K562 (cell line): ENCODE results near the gene FANCF. TPM values are rescaled to one million over a fixed set of nuclear protein-coding genes. Genes with fewer than 3 reads are reported as not detected.
A peak's percentile ranks its signal among the peaks of the same experiment; 100 is the strongest.

Experiments used
- ATAC-seq: fragments of 200-7000 bp; cut with Tn5 transposase; 3 replicates; pipeline ENCODE4 v1.9.1; 2020; ENCODE audit warnings: moderate library complexity
- BruUV-seq: library from RNA; stranded (reverse); fragments of 400-500 nt; replicated peaks from 2 replicates; lab custom pipeline; 2021; lab: Mats Ljungman, UMichigan
- CTCF ChIA-PET: fragments of 300-600 bp; formaldehyde crosslinking; extraction: SDS; loops from one replicate; lab custom pipeline; 2021; ENCODE audit warnings: low intra/inter-chr PET ratio; lab: Yijun Ruan, JAX
- POLR2A ChIA-PET: fragments of 300-600, 350-650 bp; sonication (Branson Sonifier 250); formaldehyde crosslinking; extraction: SDS; loops from one replicate; lab custom pipeline; 2021; ENCODE audit warnings: antibody characterized with exemption, inconsistent platforms; lab: Yijun Ruan, JAX
- DNase-seq, 4 experiments: peaks; one replicate each; pipeline versions ENCODE4 v3.0.0 to v3.0.0-alpha.2; 2011 to 2018; ENCODE audit warnings: low spot score in 3 of 4, mixed read lengths in 3 of 4; ENCODE audit errors: extremely low read depth in 1 of 4
- FAIRE-seq: peaks from 2 replicates; lab custom pipeline; 2011; peaks lifted over from hg19 to GRCh38; lab: Jason Lieb, UNC
- H2AFZ ChIP-seq: 2 replicates; pipeline ENCODE4 v1.6.0; 2011; ENCODE audit warnings: low read depth, low read length, control low read depth, inconsistent platforms
- H3K27ac ChIP-seq: fragments of 200-600 bp; 3 replicates; pipeline ENCODE4 v1.8.0; 2011; ENCODE audit warnings: low read depth, mild to moderate bottlenecking, control low read depth, inconsistent platforms, low read length, moderate library complexity, mixed read lengths; ENCODE audit errors: extremely low read depth
- H3K27me3 ChIP-seq, 2 experiments: fragments of 300-600 bp in 1 of 2; 2 replicates in 1 of 2; 3 replicates in 1 of 2; pipeline versions ENCODE4 v1.6.0 to v1.8.0; 2011; ENCODE audit warnings: inconsistent platforms in 2 of 2, low read length in 2 of 2, mild to moderate bottlenecking in 1 of 2, mixed read lengths in 1 of 2, moderate library complexity in 1 of 2; ENCODE audit not compliant: control insufficient read depth in 2 of 2, insufficient read depth in 2 of 2
- H3K36me3 ChIP-seq: fragments of 300-600 bp; 3 replicates; pipeline ENCODE4 v1.8.0; 2011; ENCODE audit warnings: mild to moderate bottlenecking, low read length, inconsistent platforms; ENCODE audit not compliant: control insufficient read depth, insufficient read depth
- H3K4me1 ChIP-seq, 2 experiments: fragments of 200-600 bp in 1 of 2; replicated peaks in 1 of 2; 2 replicates in 1 of 2; 3 replicates in 1 of 2; pipeline versions ENCODE4 v1.5.1 to v1.8.0; 2011; ENCODE audit warnings: inconsistent platforms in 2 of 2, low read length in 2 of 2, mild to moderate bottlenecking in 1 of 2, mixed read lengths in 1 of 2, moderate library complexity in 1 of 2; ENCODE audit not compliant: control insufficient read depth in 2 of 2, insufficient read depth in 2 of 2
- H3K4me2 ChIP-seq: 2 replicates; pipeline ENCODE4 v1.6.1; 2011; ENCODE audit warnings: low read length, control low read depth, inconsistent platforms, mixed read lengths; ENCODE audit not compliant: insufficient read depth
- H3K4me3 ChIP-seq: fragments of 200-600 bp; sonication (generic), shearing (Covaris generic); 2 replicates; pipeline ENCODE4 v1.5.1; 2016; ENCODE audit warnings: control low read depth, inconsistent platforms
- H3K79me2 ChIP-seq: fragments of 200-600 bp; 3 replicates; pipeline ENCODE4 v1.8.0; 2011; ENCODE audit warnings: low read length, inconsistent platforms; ENCODE audit not compliant: control insufficient read depth, insufficient read depth
- H3K9ac ChIP-seq, 2 experiments: 2 replicates each; pipeline versions ENCODE4 v1.6.0 to v1.6.1; 2011; ENCODE audit warnings: low read depth in 2 of 2, low read length in 2 of 2, control low read depth in 1 of 2, inconsistent platforms in 1 of 2, mild to moderate bottlenecking in 1 of 2, mixed read lengths in 1 of 2; ENCODE audit not compliant: insufficient read depth in 1 of 2
- H3K9me1 ChIP-seq: one replicate; pipeline ENCODE4 v1.6.0; 2011; ENCODE audit warnings: inconsistent platforms, mild to moderate bottlenecking, low read length, moderate library complexity; ENCODE audit not compliant: control insufficient read depth, insufficient read depth
- H3K9me3 ChIP-seq: replicated peaks from 2 replicates; pipeline ENCODE4 v1.5.1; 2011; ENCODE audit warnings: low read depth, low read length, inconsistent platforms; ENCODE audit not compliant: control insufficient read depth, insufficient read depth
- H4K20me1 ChIP-seq: replicated peaks from 2 replicates; pipeline ENCODE4 v1.6.1; 2011; ENCODE audit warnings: low read length, inconsistent platforms, mixed read lengths; ENCODE audit not compliant: control insufficient read depth, insufficient read depth
- ARID4B ChIP-seq: sonication (generic); formaldehyde crosslinking; IDR thresholded peaks from 2 replicates; pipeline ENCODE4 v1.8.0; 2022; ENCODE audit warnings: mild to moderate bottlenecking, missing genetic modification reagents
- RAD51 ChIP-seq: fragments of 450-650 bp; IDR thresholded peaks from 2 replicates; pipeline ENCODE4 v1.7.1; 2016; ENCODE audit warnings: low read depth, mild to moderate bottlenecking, borderline replicate concordance
- TFE3 ChIP-seq: fragments of 450-650 bp; formaldehyde crosslinking; IDR thresholded peaks from 2 replicates; pipeline ENCODE4 v1.4.0; 2020; ENCODE audit warnings: mild to moderate bottlenecking, mixed read lengths
- USF2 ChIP-seq: sonication (generic); formaldehyde crosslinking; IDR thresholded peaks from 2 replicates; pipeline ENCODE4 v1.5.0; 2020; ENCODE audit warnings: missing genetic modification reagents
- ZNF3 ChIP-seq: fragments of 250-450 bp; sonication (Bioruptor Pico); IDR thresholded peaks from 2 replicates; pipeline ENCODE4 v1.5.0; 2021; ENCODE audit warnings: mild to moderate bottlenecking, moderate library complexity
- WGBS: fragments of 100-300 bp; shearing (Covaris generic); methylation state at CpG from one replicate; pipeline ENCODE4 v1.1.6; 2016; ENCODE audit warnings: low coverage, mixed read lengths; ENCODE audit not compliant: insufficient coverage; ENCODE audit errors: missing lambda C conversion rate; 5-methylcytosine and 5-hydroxymethylcytosine counted together
- in situ Hi-C: fragments of 300-500 bp; cut with MboI; formaldehyde crosslinking; loops from 4 replicates; pipeline ENCODE4 v1.15.0; 2018; ENCODE audit warnings: inconsistent platforms, mixed read lengths
- intact Hi-C: fragments of 100-400 bp; cut with micrococcal nuclease; formaldehyde crosslinking; loops from 2 replicates; pipeline ENCODE4 v1.14.2; 2022
- polyA plus RNA-seq, 8 experiments: library from polyadenylated mRNA; depleted of rRNA in 4 of 8; stranded (reverse) in 5 of 8; unstranded in 3 of 8; fragments of >200 nt; fragmentation: Nextera tagmentation in 2 of 8; fragmentation: Illumina TruSeq in 1 of 8; extraction: Ambion mirVana in 2 of 8; extraction: Trizol in 1 of 8; gene quantifications; 2 replicates each; pipeline versions ENCODE4 v1.2.1 to v1.2.3, GENCODE V29; 2011 to 2014; ENCODE audit warnings: inconsistent platforms in 1 of 8, missing spikeins in 1 of 8
- total RNA-seq, 7 experiments: library from RNA; depleted of rRNA in 6 of 7; stranded (reverse); fragments of >200 nt in 6 of 7; fragmentation: Illumina TruSeq in 2 of 7; extraction: Trizol in 2 of 7; gene quantifications; 2 replicates each; pipeline versions ENCODE4 v1.2.1 to v1.2.3, GENCODE V29; 2011 to 2021; ENCODE audit warnings: low replicate concordance in 1 of 7

FANCF gene
- total and polyA plus RNA-seq, 9 of the 15 experiments (the other 6 are each of a cell fraction or from before 2014, with no cell fraction given), result 0.99 to 10.3 (median 7.5) TPM

- TF ChIP-seq ARID4B (CRISPR knock-in tag), result no peak
Measured at GRCh38 chr11:22584976-22585375, 40.6 kb downstream of the FANCF start (continued).

GRCh38 chr11:22583963-22584492, 41.6 kb downstream of the FANCF start:
- no peak for ATAC-seq
- no TSS peak for BruUV-seq

More at GRCh38 chr11:22583963-22584492, 41.6 kb downstream of the FANCF start:
- Histone ChIP-seq H3K4me2 (no peak overlapping the region), H4K20me1 (no peaks in the 10 kb centered on the region), H3K9ac (no peak overlapping the region), H3K9me1 (no peaks in the 10 kb centered on the region), H3K4me3 (no peak overlapping the region), H3K9me3 (no peaks in the 10 kb centered on the region), H2AFZ (no peak overlapping the region), H3K79me2 (no peaks in the 10 kb centered on the region), H3K27ac (no peak overlapping the region), H3K36me3 (no peaks in the 10 kb centered on the region), H3K27me3 (no peaks in the 10 kb centered on the region), H3K4me1 (no peaks in the 10 kb centered on the region)
- in situ Hi-C loops (no loop called here), intact Hi-C loops (no loop called here)
- FAIRE-seq (no peak), DNase-seq (no peak)
- TF ChIP-seq ZNF3 (CRISPR knock-in tag) (no peak), RAD51 (0 out of 2 replicates have a peak, but pooled peaks have one; percentile 34), TFE3 (CRISPR knock-in tag) (peak; percentile 32), USF2 (CRISPR knock-in tag) (peak; percentile 52)
- POLR2A ChIA-PET, result interaction anchor here (1.0 kb wide), 1 partner anchor 8 kb away, joined by 3 read pairs; no protein-coding TSS in a partner anchor
- WGBS, result 3% methylated on average over 12 of the region's 12 CpGs
- CTCF ChIA-PET, result no interaction called here
